ENCODE data around the gene IGFL4.

Gene IGFL4

GRCh38 chr19:45994456-45994997 is 46.3 kb downstream of the IGFL4 start:
- no peak for DNase-seq (ENCODE audit: low spot score)

- DNase-seq (ENCODE audit: low spot score), result no peak
Observed at GRCh38 chr19:45990113-45990728, 50.6 kb downstream of the IGFL4 start.

Data from LoVo (cell line).